Stimulated activated CD8-positive, alpha-beta memory T cell treated with anti-CD3 and anti-CD28 coated beads, Interleukin-7, amount 100 ng/mL, for 1 hour (primary cell): Measurements from ENCODE around the gene RPS15.

Experiments
- DNase-seq, 2 donors: peaks; one replicate each; pipeline ENCODE4 v3.0.0-alpha.2; 2020; ENCODE audit warnings: low read depth in 2 of 2

Gene RPS15

GRCh38 chr19:1452802-1453524 lies 14.8 kb downstream of the RPS15 start:
- no peak for DNase-seq

GRCh38 chr19:1453525-1454364 lies 15.5 kb downstream of the RPS15 start:
- no peak for DNase-seq

GRCh38 chr19:1455002-1455335 lies 16.8 kb downstream of the RPS15 start:
- DNase-seq = no peak

GRCh38 chr19:1455336-1456120 lies 17.3 kb downstream of the RPS15 start:
- DNase-seq = no peak

- DNase-seq = no peak
Observed at GRCh38 chr19:1456121-1456900, 18.1 kb downstream of the RPS15 start.

GRCh38 chr19:1457031-1457739 lies 19.0 kb downstream of the RPS15 start:
- no peak for DNase-seq

- no peak for DNase-seq
Observed at GRCh38 chr19:1457892-1458291, 19.7 kb downstream of the RPS15 start.

- DNase-seq = no peak
Observed at GRCh38 chr19:1459479-1459878, 21.3 kb downstream of the RPS15 start.

GRCh38 chr19:1460033-1460995 lies 22.1 kb downstream of the RPS15 start:
- DNase-seq = no peak

GRCh38 chr19:1461862-1462261 lies 23.7 kb downstream of the RPS15 start:
- no peak for DNase-seq

- no peak for DNase-seq
Observed at GRCh38 chr19:1465191-1466016, 27.2 kb downstream of the RPS15 start.

- DNase-seq = no peak
Observed at GRCh38 chr19:1466018-1466460, 27.8 kb downstream of the RPS15 start.

- DNase-seq = no peak
Observed at GRCh38 chr19:1466461-1467214, 28.4 kb downstream of the RPS15 start.

- DNase-seq = no peak
Observed at GRCh38 chr19:1467215-1467489, 29.0 kb downstream of the RPS15 start.

GRCh38 chr19:1467490-1468273 lies 29.5 kb downstream of the RPS15 start:
- no peak for DNase-seq

- DNase-seq = no peak
Observed at GRCh38 chr19:1468274-1468820, 30.2 kb downstream of the RPS15 start.

GRCh38 chr19:1468821-1469254 lies 30.6 kb downstream of the RPS15 start:
- DNase-seq = no peak
